PC-9 (cell line): Measurements from ENCODE around the gene IL4R. TPM values are rescaled to one million over a fixed set of nuclear protein-coding genes. Genes with fewer than 3 reads are reported as not detected.

Source experiments
- BruUV-seq: library from RNA; stranded (reverse); fragments of 400-500 nt; replicated peaks from 2 replicates; lab custom pipeline; 2021; lab: Mats Ljungman, UMichigan
- CTCF ChIA-PET: fragments of 300-600 bp; sonication (Branson Sonifier 250); formaldehyde crosslinking; loops from one replicate; lab custom pipeline; 2022; ENCODE audit warnings: antibody characterized with exemption; lab: Charles Lee
- POLR2A ChIA-PET: fragments of 300-600 bp; sonication (Branson Sonifier 250); formaldehyde crosslinking; loops from one replicate; lab custom pipeline; 2022; ENCODE audit warnings: antibody characterized with exemption; ENCODE audit not compliant: unreplicated experiment; lab: Charles Lee
- DNase-seq, 2 experiments: peaks; one replicate each; pipeline versions ENCODE4 v3.0.0 to v3.0.0-alpha.2; 2015 to 2022; ENCODE audit warnings: mixed read lengths in 1 of 2
- H2AFZ ChIP-seq: fragments of 200-600 bp; sonication (generic); 2 replicates; pipeline ENCODE4 v1.8.1; 2017; ENCODE audit warnings: antibody characterized with exemption
- H3F3A ChIP-seq: fragments of 200-600 bp; sonication (generic); 2 replicates; pipeline ENCODE4 v1.8.1; 2017; ENCODE audit warnings: antibody characterized with exemption, mild to moderate bottlenecking, low read depth; ENCODE audit not compliant: insufficient read depth
- H3K27ac ChIP-seq: fragments of 200-600 bp; sonication (generic); 2 replicates; pipeline ENCODE4 v1.6.1; 2016; ENCODE audit warnings: mixed run types
- H3K27me3 ChIP-seq: fragments of 200-600 bp; sonication (generic); 2 replicates; pipeline ENCODE4 v1.6.1; 2016; ENCODE audit warnings: low read depth, mixed run types; ENCODE audit not compliant: insufficient read depth
- H3K36me3 ChIP-seq: fragments of 200-600 bp; sonication (generic); 2 replicates; pipeline ENCODE4 v1.6.1; 2016; ENCODE audit warnings: low read depth, mixed run types
- H3K4me1 ChIP-seq: fragments of 200-600 bp; sonication (generic); replicated peaks from 2 replicates; pipeline ENCODE4 v1.6.1; 2016; ENCODE audit warnings: mixed run types; ENCODE audit not compliant: insufficient read depth
- H3K4me2 ChIP-seq: fragments of 200-600 bp; sonication (generic); 2 replicates; pipeline ENCODE4 v1.6.1; 2017; ENCODE audit warnings: mixed run types
- H3K4me3 ChIP-seq: fragments of 200-600 bp; sonication (generic); 2 replicates; pipeline ENCODE4 v1.6.1; 2016; ENCODE audit warnings: mixed run types
- H3K79me2 ChIP-seq: fragments of 200-600 bp; sonication (generic); 2 replicates; pipeline ENCODE4 v1.6.1; 2017; ENCODE audit warnings: low read depth, mixed run types
- H3K9me2 ChIP-seq: fragments of 200-600 bp; sonication (generic); 2 replicates; pipeline ENCODE4 v1.8.1; 2017; ENCODE audit warnings: mild to moderate bottlenecking; ENCODE audit not compliant: insufficient read depth
- H3K9me3 ChIP-seq: fragments of 200-600 bp; sonication (generic); 2 replicates; pipeline ENCODE4 v1.8.1; 2016; ENCODE audit warnings: low read depth; ENCODE audit not compliant: insufficient read depth
- H4K20me1 ChIP-seq: fragments of 200-600 bp; sonication (generic); 2 replicates; pipeline ENCODE4 v1.8.1; 2017; ENCODE audit not compliant: insufficient read depth
- CTCF ChIP-seq: fragments of 200-600 bp; sonication (generic); conservative IDR thresholded peaks from 2 replicates; pipeline ENCODE4 v1.6.1; 2017; ENCODE audit warnings: mixed run types, antibody characterized with exemption, mild to moderate bottlenecking, moderate library complexity
- EZH2 ChIP-seq: fragments of 200-600 bp; sonication (generic); IDR thresholded peaks from 2 replicates; pipeline ENCODE4 v1.8.0; 2017; ENCODE audit warnings: antibody characterized with exemption, low read depth
- intact Hi-C: fragments of 100-400 bp; cut with micrococcal nuclease; formaldehyde crosslinking; loops from one replicate; pipeline ENCODE4 v1.10.0; 2022; ENCODE audit not compliant: unreplicated experiment
- total RNA-seq: library from RNA; stranded (reverse); gene quantifications from 2 replicates; pipeline ENCODE4 v1.2.3, GENCODE V29; 2021

The IL4R gene
- total RNA-seq, 1 experiment from 2014 or later: 76.5 TPM

GRCh38 chr16:27316038-27316680, 2.4 kb downstream of the IL4R start:
- no TSS peak for BruUV-seq
- CTCF ChIA-PET: interaction anchor here (0.8 to 1.0 kb wide), 2 partner anchors 11 to 52 kb away, joined by 4 read pairs; no protein-coding TSS in a partner anchor
- Histone ChIP-seq H4K20me1 (no peaks in the 10 kb centered on the region), H3K9me3 (no peaks in the 10 kb centered on the region), H3K27me3 (no peaks in the 10 kb centered on the region), H3K36me3 (no peaks in the 10 kb centered on the region), H3K4me1 (peaks cover 72% of the 10 kb centered on the region), H3F3A (peaks cover 66% of the 10 kb centered on the region), H3K4me3 (peak overlapping the region; percentile 11; the same call in 1 of the 2 replicates), H3K79me2 (peaks cover 73% of the 10 kb centered on the region), H3K4me2 (peak overlapping the region; percentile 65), H3K9me2 (no peaks in the 10 kb centered on the region), H2AFZ (no peak overlapping the region), H3K27ac (peak overlapping the region; percentile 98)
- intact Hi-C loops: no loop called here
- no peak for DNase-seq
- POLR2A ChIA-PET: interaction anchor here (0.6 to 0.8 kb wide), 7 partner anchors 22 to 1281 kb away, joined by 3 to 13 read pairs (median 7); partner anchors contain the start of gene SULT1A2
- no peak for TF ChIP-seq CTCF
- TF ChIP-seq EZH2: no peak

GRCh38 chr16:27317320-27317719, 3.5 kb downstream of the IL4R start:
- Histone ChIP-seq H3K4me1 (peaks cover 83% of the 10 kb centered on the region), H3K9me3 (no peaks in the 10 kb centered on the region), H3K4me3 (no peak overlapping the region), H3K27ac (peak overlapping the region; percentile 98), H3K27me3 (no peaks in the 10 kb centered on the region), H3K4me2 (peak overlapping the region; percentile 65), H4K20me1 (no peaks in the 10 kb centered on the region), H3K79me2 (peaks cover 84% of the 10 kb centered on the region), H2AFZ (no peak overlapping the region), H3F3A (peaks cover 77% of the 10 kb centered on the region), H3K9me2 (no peaks in the 10 kb centered on the region), H3K36me3 (no peaks in the 10 kb centered on the region)
- TF ChIP-seq EZH2: no peak
- TF ChIP-seq CTCF: no peak
- intact Hi-C loops: no loop called here
- ChIA-PET POLR2A (no interaction called here), CTCF (no interaction called here)
- no TSS peak for BruUV-seq
- no peak for DNase-seq

GRCh38 chr16:27317738-27318391, 4.1 kb downstream of the IL4R start:
- peak overlapping the region; percentile 98 for H3K27ac ChIP-seq
- H3K4me3 ChIP-seq: peak overlapping the region; percentile 31; the same call in 1 of the 2 replicates
- no peak overlapping the region for H2AFZ ChIP-seq
- ChIA-PET POLR2A (no interaction called here), CTCF (no interaction called here)
- intact Hi-C loops: no loop called here
- no peak for DNase-seq
- BruUV-seq: no TSS peak
- H3K79me2 ChIP-seq: peaks cover 86% of the 10 kb centered on the region
- H4K20me1 ChIP-seq: no peaks in the 10 kb centered on the region
- H3K4me2 ChIP-seq: peak overlapping the region; percentile 65
- H3F3A ChIP-seq: peaks cover 80% of the 10 kb centered on the region
- H3K9me2 ChIP-seq: no peaks in the 10 kb centered on the region
- no peaks in the 10 kb centered on the region for H3K27me3 ChIP-seq
- H3K36me3 ChIP-seq: no peaks in the 10 kb centered on the region
- no peaks in the 10 kb centered on the region for H3K9me3 ChIP-seq
- no peak for TF ChIP-seq EZH2
- TF ChIP-seq CTCF: no peak
- H3K4me1 ChIP-seq: peaks cover 86% of the 10 kb centered on the region
